HEK293T (cell line): Measurements from ENCODE around the gene CFAP44.

Source experiments
- ARNT ChIP-seq: fragments of 450-650 bp; IDR thresholded peaks from 2 replicates; pipeline ENCODE4 v1.6.1; 2017; ENCODE audit warnings: mild to moderate bottlenecking
- BHLHE40 ChIP-seq: fragments of 450-650 bp; IDR thresholded peaks from 2 replicates; pipeline ENCODE4 v1.6.1; 2016; ENCODE audit warnings: mild to moderate bottlenecking, moderate library complexity, borderline replicate concordance
- FOXA1 ChIP-seq: fragments of 450-650 bp; IDR thresholded peaks from 2 replicates; pipeline ENCODE4 v1.6.1; 2016; ENCODE audit warnings: mild to moderate bottlenecking
- HDGF ChIP-seq: fragments of 450-650 bp; IDR thresholded peaks from 2 replicates; pipeline ENCODE4 v1.6.1; 2017; ENCODE audit warnings: antibody characterized with exemption, borderline replicate concordance
- SP1 ChIP-seq: fragments of 450-650 bp; IDR thresholded peaks from 2 replicates; pipeline ENCODE4 v1.6.1; 2017
- SUZ12 ChIP-seq: fragments of 450-650 bp; IDR thresholded peaks from 2 replicates; pipeline ENCODE4 v1.6.1; 2016; ENCODE audit warnings: mild to moderate bottlenecking

- TF ChIP-seq BHLHE40 (no peak), FOXA1 (no peak), ARNT (no peak), SUZ12 (no peak), HDGF (no peak), SP1 (no peak)
These were observed 1.7 kb downstream of the CFAP44 start for GRCh38 chr3:113439606-113440005.
